Choroid plexus epithelial cell (primary cell): ENCODE data around the gene MIB1.
"Not testable (repeated sequence)": the region's sequence is repeated elsewhere in the genome, so short reads cannot be mapped to it uniquely, and the experiment has no call there.

Experiments
- DNase-seq: peaks from one replicate; pipeline ENCODE4 v3.0.0-alpha.2; 2010; ENCODE audit warnings: low read depth
- H3K4me3 ChIP-seq: 2 replicates; pipeline ENCODE4 v1.5.1; 2011; ENCODE audit warnings: low read depth, mild to moderate bottlenecking, control low read depth, low read length, moderate library complexity
- CTCF ChIP-seq: conservative IDR thresholded peaks from 2 replicates; pipeline ENCODE4 v1.5.1; 2011; ENCODE audit warnings: low read depth, mild to moderate bottlenecking, control low read depth, inconsistent platforms, low read length, moderate library complexity

MIB1 gene

GRCh38 chr18:21786526-21786925 is 45.9 kb downstream of the MIB1 start:
- TF ChIP-seq CTCF, result no peak

GRCh38 chr18:21796089-21796488 is 55.5 kb downstream of the MIB1 start:
- not testable (repeated sequence) for DNase-seq, H3K4me3 ChIP-seq

More at GRCh38 chr18:21786526-21786925, 45.9 kb downstream of the MIB1 start:
- DNase-seq, result no peak
- H3K4me3 ChIP-seq, result no peak overlapping the region

- H3K4me3 ChIP-seq, result no peak overlapping the region
- no peak for TF ChIP-seq CTCF
- no peak for DNase-seq
Measured at GRCh38 chr18:21798126-21798525, 57.5 kb downstream of the MIB1 start.

GRCh38 chr18:21799721-21800120 is 59.1 kb downstream of the MIB1 start:
- DNase-seq, result no peak
- no peak for TF ChIP-seq CTCF
- H3K4me3 ChIP-seq, result no peak overlapping the region

GRCh38 chr18:21803495-21803894 is 62.9 kb downstream of the MIB1 start:
- TF ChIP-seq CTCF, result no peak
- H3K4me3 ChIP-seq, result no peak overlapping the region
- DNase-seq, result peak; percentile 23

- no peak for DNase-seq
- no peak overlapping the region for H3K4me3 ChIP-seq
- no peak for TF ChIP-seq CTCF
Measured at GRCh38 chr18:21805771-21806366, 65.3 kb downstream of the MIB1 start.

- TF ChIP-seq CTCF, result no peak
- DNase-seq, result no peak
- H3K4me3 ChIP-seq, result no peak overlapping the region
Measured at GRCh38 chr18:21808185-21808584, 67.6 kb downstream of the MIB1 start.

GRCh38 chr18:21809725-21810124 is 69.1 kb downstream of the MIB1 start:
- no peak overlapping the region for H3K4me3 ChIP-seq
- no peak for DNase-seq
- TF ChIP-seq CTCF, result no peak
